OCI-LY3 (cell line): ENCODE measurements around the gene CYSTM1.

Experiments
- H2AFZ ChIP-seq: fragments of 200-600, 300-600 bp; shearing (Covaris generic); 2 replicates; pipeline ENCODE4 v1.6.0; 2014; ENCODE audit warnings: antibody characterized with exemption, low read depth, low read length
- H3K27ac ChIP-seq: fragments of 200-600, 300-600 bp; sonication (generic); 2 replicates; pipeline ENCODE4 v1.5.1; 2014; ENCODE audit warnings: mild to moderate bottlenecking, low read length, moderate library complexity, mixed read lengths
- H3K27me3 ChIP-seq: fragments of 200-600, 300-600 bp; sonication (generic); 2 replicates; pipeline ENCODE4 v1.6.1; 2014; ENCODE audit warnings: low read depth, low read length, mixed read lengths
- H3K36me3 ChIP-seq: fragments of 200-600, 300-600 bp; sonication (generic); replicated peaks from 2 replicates; pipeline ENCODE3; 2014; ENCODE audit warnings: low read depth, low read length, mixed read lengths
- H3K4me1 ChIP-seq: fragments of 300-600, 200-600 bp; sonication (generic); 2 replicates; pipeline ENCODE4 v1.6.1; 2014; ENCODE audit warnings: low read length, mixed read lengths
- H3K4me2 ChIP-seq: fragments of 200-600, 300-600 bp; sonication (generic); 2 replicates; pipeline ENCODE4 v1.6.1; 2014; ENCODE audit warnings: low read length, mixed read lengths
- H3K4me3 ChIP-seq: fragments of 300-600, 200-600 bp; sonication (generic); 2 replicates; pipeline ENCODE4 v1.5.1; 2014; ENCODE audit warnings: antibody characterized with exemption, mild to moderate bottlenecking, low read length, moderate library complexity
- H3K79me2 ChIP-seq: fragments of 300-600, 200-600 bp; shearing (Covaris generic); 2 replicates; pipeline ENCODE4 v1.6.1; 2014; ENCODE audit warnings: mild to moderate bottlenecking, low read length, mixed read lengths
- H3K9ac ChIP-seq: fragments of 300-600, 200-600 bp; shearing (Covaris generic); 2 replicates; pipeline ENCODE4 v1.6.0; 2014; ENCODE audit warnings: mild to moderate bottlenecking, low read length, moderate library complexity
- H3K9me3 ChIP-seq: fragments of 200-600, 300-600 bp; shearing (Covaris generic); 2 replicates; pipeline ENCODE4 v1.6.1; 2014; ENCODE audit warnings: low read length, mixed read lengths; ENCODE audit not compliant: insufficient read depth
- H4K20me1 ChIP-seq: fragments of 200-600, 300-600 bp; sonication (generic); 2 replicates; pipeline ENCODE4 v1.6.1; 2016; ENCODE audit warnings: low read length, mixed read lengths; ENCODE audit not compliant: insufficient read depth
- EZH2phosphoT487 ChIP-seq: fragments of 200-600 bp; shearing (Covaris generic); IDR thresholded peaks from 2 replicates; pipeline ENCODE4 v1.6.1; 2018; ENCODE audit warnings: antibody characterized with exemption, mixed run types, low read depth
- TF ChIP-seq, protein P1 (sequence below): fragments of 200-600, 300-600 bp; sonication (generic); IDR thresholded peaks from 2 replicates; pipeline ENCODE4 v1.5.1; 2014; ENCODE audit warnings: antibody characterized with exemption, low read length, low read depth

The CYSTM1 gene

GRCh38 chr5:140287801-140288521, 113.0 kb downstream of the CYSTM1 start:
- H3K79me2 ChIP-seq, result peaks cover 45% of the 10 kb centered on the region
- H3K4me3 ChIP-seq, result no peak overlapping the region
- no peaks in the 10 kb centered on the region for H4K20me1 ChIP-seq
- no peak overlapping the region for H2AFZ ChIP-seq
- H3K36me3 ChIP-seq, result peaks cover 5% of the 10 kb centered on the region
- no peak overlapping the region for H3K9ac ChIP-seq
- peaks cover 27% of the 10 kb centered on the region for H3K4me1 ChIP-seq
- H3K4me2 ChIP-seq, result no peak overlapping the region
- H3K27ac ChIP-seq, result no peak overlapping the region
- TF ChIP-seq, protein P1, sequence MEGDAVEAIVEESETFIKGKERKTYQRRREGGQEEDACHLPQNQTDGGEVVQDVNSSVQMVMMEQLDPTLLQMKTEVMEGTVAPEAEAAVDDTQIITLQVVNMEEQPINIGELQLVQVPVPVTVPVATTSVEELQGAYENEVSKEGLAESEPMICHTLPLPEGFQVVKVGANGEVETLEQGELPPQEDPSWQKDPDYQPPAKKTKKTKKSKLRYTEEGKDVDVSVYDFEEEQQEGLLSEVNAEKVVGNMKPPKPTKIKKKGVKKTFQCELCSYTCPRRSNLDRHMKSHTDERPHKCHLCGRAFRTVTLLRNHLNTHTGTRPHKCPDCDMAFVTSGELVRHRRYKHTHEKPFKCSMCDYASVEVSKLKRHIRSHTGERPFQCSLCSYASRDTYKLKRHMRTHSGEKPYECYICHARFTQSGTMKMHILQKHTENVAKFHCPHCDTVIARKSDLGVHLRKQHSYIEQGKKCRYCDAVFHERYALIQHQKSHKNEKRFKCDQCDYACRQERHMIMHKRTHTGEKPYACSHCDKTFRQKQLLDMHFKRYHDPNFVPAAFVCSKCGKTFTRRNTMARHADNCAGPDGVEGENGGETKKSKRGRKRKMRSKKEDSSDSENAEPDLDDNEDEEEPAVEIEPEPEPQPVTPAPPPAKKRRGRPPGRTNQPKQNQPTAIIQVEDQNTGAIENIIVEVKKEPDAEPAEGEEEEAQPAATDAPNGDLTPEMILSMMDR, result no peak
- TF ChIP-seq EZH2phosphoT487, result no peak
- no peaks in the 10 kb centered on the region for H3K27me3 ChIP-seq
- no peaks in the 10 kb centered on the region for H3K9me3 ChIP-seq

- Histone ChIP-seq H4K20me1 (peaks cover 5% of the 10 kb centered on the region; the same call in 1 of the 2 replicates), H3K4me2 (no peak overlapping the region), H3K4me1 (no peaks in the 10 kb centered on the region; the same call in 1 of the 2 replicates), H2AFZ (no peak overlapping the region), H3K9me3 (no peaks in the 10 kb centered on the region), H3K9ac (no peak overlapping the region), H3K79me2 (peaks cover 55% of the 10 kb centered on the region), H3K4me3 (no peak overlapping the region), H3K36me3 (no peaks in the 10 kb centered on the region), H3K27ac (no peak overlapping the region), H3K27me3 (no peaks in the 10 kb centered on the region)
- no peak for TF ChIP-seq EZH2phosphoT487
- TF ChIP-seq, protein P1, result no peak
Observed at GRCh38 chr5:140292212-140293036, 117.4 kb downstream of the CYSTM1 start.
